ENCODE data around the gene TBC1D2. TPM values are rescaled to one million over a fixed set of nuclear protein-coding genes. Genes with fewer than 3 reads are reported as not detected.
"Not testable (repeated sequence)": the region's sequence is repeated elsewhere in the genome, so short reads cannot be mapped to it uniquely, and the experiment has no call there.

The TBC1D2 gene
- total RNA-seq, 6 donors from 2014 or later: 62.4 to 217 (median 119) TPM

- H3K27ac ChIP-seq: no peak overlapping the region
- no peak overlapping the region for H3K4me3 ChIP-seq
- ATAC-seq (ENCODE audit: low FRiP score in 2 of 2) (no peak), DNase-seq (no peak)
- WGBS, 2 donors: 83 to 98% methylated on average over 3 of the region's 3 CpGs
- no peaks in the 10 kb centered on the region for H3K9me3 ChIP-seq
- no peaks in the 10 kb centered on the region for H3K36me3 ChIP-seq
- TF ChIP-seq CTCF (IDR thresholded peaks at IDR 0.05) (no peak), POLR2A (IDR thresholded peaks at IDR 0.05) (no peak), EP300 (IDR thresholded peaks at IDR 0.05) (no peak), POLR2AphosphoS5 (IDR thresholded peaks at IDR 0.05) (no peak)
- no peaks in the 10 kb centered on the region for H3K27me3 ChIP-seq
- peaks cover 0 to 6% (median 1%) of the 10 kb centered on the region in 4 donors for H3K4me1 ChIP-seq
Observed at GRCh38 chr9:98175762-98176161, 79.7 kb downstream of the TBC1D2 start.

DNA sequence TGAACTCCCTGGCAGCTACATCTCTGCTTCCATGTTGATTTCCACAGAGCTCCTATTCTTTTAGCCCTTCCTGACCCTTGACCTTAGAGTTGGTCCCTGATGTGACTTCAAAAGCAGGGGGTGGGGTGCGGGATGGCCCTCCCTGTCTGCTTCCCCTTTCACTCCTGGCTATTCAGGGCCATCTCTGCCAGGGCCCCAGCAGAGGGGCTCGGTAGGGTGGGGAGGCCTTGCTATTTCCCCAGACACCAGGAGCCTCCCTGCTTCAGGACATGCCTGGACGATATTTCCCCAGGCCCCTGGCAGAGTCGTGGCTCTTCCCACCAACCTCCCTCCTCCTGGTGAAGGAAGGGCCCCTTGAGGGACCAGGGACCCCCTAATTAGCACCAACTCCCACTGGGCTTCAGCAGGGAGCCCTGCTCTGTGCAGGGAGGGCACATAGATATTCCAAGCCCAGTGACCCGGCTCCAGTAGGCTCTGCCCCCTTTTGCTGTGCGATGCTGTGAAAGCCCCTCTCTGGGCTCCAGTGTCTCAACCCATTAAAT is 80.3 kb downstream of the TBC1D2 start:
- no peaks in the 10 kb centered on the region for H3K9me3 ChIP-seq
- no peaks in the 10 kb centered on the region for H3K36me3 ChIP-seq
- DNase-seq (no peak), ATAC-seq (ENCODE audit: low FRiP score in 2 of 2) (no peak)
- H3K4me3 ChIP-seq: no peak overlapping the region
- H3K4me1 ChIP-seq: peaks cover 0 to 6% (median 1%) of the 10 kb centered on the region in 4 donors
- no peaks in the 10 kb centered on the region for H3K27me3 ChIP-seq
- H3K27ac ChIP-seq: no peak overlapping the region
- 58 to 84% methylated on average over 4 to 6 of the region's 6 CpGs for WGBS, 2 donors
- TF ChIP-seq EP300 (IDR thresholded peaks at IDR 0.05) (no peak), POLR2AphosphoS5 (IDR thresholded peaks at IDR 0.05) (no peak), POLR2A (IDR thresholded peaks at IDR 0.05) (no peak), CTCF (IDR thresholded peaks at IDR 0.05) (no peak)

- not testable (repeated sequence) for H3K4me3 ChIP-seq; H3K27ac ChIP-seq; H3K4me1 ChIP-seq; H3K27me3 ChIP-seq; H3K36me3 ChIP-seq; H3K9me3 ChIP-seq; DNase-seq; ATAC-seq (ENCODE audit: low FRiP score in 2 of 2)
- WGBS, 2 donors: 79 to 82% methylated on average over 5 of the region's 5 CpGs
Observed at GRCh38 chr9:98174502-98174918, 80.9 kb downstream of the TBC1D2 start.

DNA sequence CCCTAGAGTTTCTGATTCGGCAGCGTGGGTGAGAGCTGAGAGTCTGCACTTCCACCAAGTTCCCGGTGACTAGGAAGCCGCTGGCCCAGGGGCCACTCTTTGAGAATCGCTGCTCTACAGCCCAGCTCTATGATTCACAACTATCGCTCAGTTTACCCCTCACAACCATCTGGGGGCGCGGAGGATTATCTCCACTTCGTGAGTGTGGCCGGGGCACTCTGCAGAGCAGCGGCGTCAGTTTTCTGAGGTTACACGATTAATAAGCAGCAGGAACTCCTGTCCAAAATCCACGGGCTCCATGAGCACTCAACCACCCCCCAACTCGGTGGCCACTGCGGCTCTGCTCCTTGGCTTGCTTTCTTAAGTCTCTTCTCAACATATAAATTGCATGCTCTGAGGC is 82.3 kb downstream of the TBC1D2 start:
- DNase-seq: no peak
- Histone ChIP-seq H3K9me3 (no peaks in the 10 kb centered on the region), H3K27me3 (no peaks in the 10 kb centered on the region), H3K4me1 (peaks cover 5 to 13% (median 6%) of the 10 kb centered on the region in 4 donors), H3K36me3 (no peaks in the 10 kb centered on the region), H3K4me3 (no peak overlapping the region), H3K27ac (no peak overlapping the region)
- TF ChIP-seq POLR2A (IDR thresholded peaks at IDR 0.05): no peak
- no peak for TF ChIP-seq POLR2AphosphoS5 (IDR thresholded peaks at IDR 0.05)
- no peak for TF ChIP-seq EP300 (IDR thresholded peaks at IDR 0.05)
- no peak for TF ChIP-seq CTCF (IDR thresholded peaks at IDR 0.05)
- 85 to 88% methylated on average over 14 to 16 of the region's 16 CpGs for WGBS, 2 donors
- ATAC-seq (ENCODE audit: low FRiP score in 2 of 2): no peak

GRCh38 chr9:98172604-98173003 is 82.8 kb downstream of the TBC1D2 start:
- TF ChIP-seq EP300 (IDR thresholded peaks at IDR 0.05) (no peak), CTCF (IDR thresholded peaks at IDR 0.05) (no peak)
- WGBS, 2 donors: 53 to 100% methylated on average over 1 to 3 of the region's 3 CpGs
- peak in 1 of 2 donors; percentile 36 for DNase-seq
- Histone ChIP-seq H3K27ac (no peak overlapping the region), H3K36me3 (no peaks in the 10 kb centered on the region), H3K9me3 (no peaks in the 10 kb centered on the region), H3K4me1 (peaks cover 5 to 17% (median 6%) of the 10 kb centered on the region in 4 donors), H3K27me3 (no peaks in the 10 kb centered on the region), H3K4me3 (no peak overlapping the region)
- no peak for ATAC-seq (ENCODE audit: low FRiP score in 2 of 2)

Data from upper lobe of left lung (tissue), 6 donors.